Liver (tissue), 9 donors: Measurements from ENCODE around the gene PPM1D. TPM values are rescaled to one million over a fixed set of nuclear protein-coding genes. Genes with fewer than 3 reads are reported as not detected.

ENCODE experiments used
- DNase-seq: peaks from one replicate; pipeline ENCODE4 v3.0.0-alpha.2; 2017; ENCODE audit warnings: low spot score
- H3K27ac ChIP-seq, 2 donors: one replicate each; pipeline ENCODE4 v1.7.0; 2013; ENCODE audit warnings: inconsistent platforms in 2 of 2, low read length in 2 of 2, control low read depth in 1 of 2, low read depth in 1 of 2, mild to moderate bottlenecking in 1 of 2
- H3K27me3 ChIP-seq, 4 donors: one replicate each; pipeline versions ENCODE4 v1.6.1 to v1.7.0; 2013; ENCODE audit warnings: low read length in 3 of 4, inconsistent platforms in 1 of 4, mild to moderate bottlenecking in 1 of 4, moderate library complexity in 1 of 4; ENCODE audit not compliant: control insufficient read depth in 4 of 4, insufficient read depth in 4 of 4
- H3K36me3 ChIP-seq, 4 donors: one replicate each; pipeline versions ENCODE4 v1.6.1 to v1.7.0; 2013; ENCODE audit warnings: low read length in 3 of 4, mild to moderate bottlenecking in 3 of 4, low read depth in 1 of 4, moderate library complexity in 1 of 4; ENCODE audit not compliant: control insufficient read depth in 4 of 4, insufficient read depth in 3 of 4
- H3K4me1 ChIP-seq, 4 donors: one replicate each; pipeline versions ENCODE4 v1.6.1 to v1.7.0; 2013; ENCODE audit warnings: low read length in 3 of 4, mild to moderate bottlenecking in 3 of 4, moderate library complexity in 1 of 4; ENCODE audit not compliant: control insufficient read depth in 4 of 4, insufficient read depth in 4 of 4
- H3K4me3 ChIP-seq, 3 donors: one replicate each; pipeline versions ENCODE4 v1.6.1 to v1.7.0; 2013; ENCODE audit warnings: low read length in 3 of 3, control low read depth in 1 of 3, low read depth in 1 of 3, mild to moderate bottlenecking in 1 of 3
- H3K9ac ChIP-seq, 2 donors: one replicate each; pipeline ENCODE4 v1.7.0; 2013; ENCODE audit warnings: low read length in 2 of 2, mild to moderate bottlenecking in 2 of 2, moderate library complexity in 2 of 2, control low read depth in 1 of 2, low read depth in 1 of 2
- H3K9me3 ChIP-seq, 4 donors: one replicate each; pipeline versions ENCODE4 v1.6.1 to v1.7.0; 2013; ENCODE audit warnings: low read length in 3 of 4; ENCODE audit not compliant: control insufficient read depth in 4 of 4
- EGR1 ChIP-seq, 2 donors: IDR thresholded peaks; 2 replicates each; pipeline ENCODE4 v1.6.1; 2016 to 2018; ENCODE audit warnings: antibody characterized with exemption in 2 of 2, low read depth in 2 of 2
- GABPA ChIP-seq, 2 donors: IDR thresholded peaks in 1 of 2; conservative IDR thresholded peaks in 1 of 2; 2 replicates each; pipeline ENCODE4 v1.6.1; 2016; ENCODE audit warnings: antibody characterized with exemption in 2 of 2, mild to moderate bottlenecking in 1 of 2, moderate library complexity in 1 of 2
- JUND ChIP-seq, 2 donors: IDR thresholded peaks; 2 replicates each; pipeline ENCODE4 v1.6.1; 2016; ENCODE audit warnings: antibody characterized with exemption in 2 of 2
- NR2F2 ChIP-seq: IDR thresholded peaks from 2 replicates; pipeline ENCODE4 v1.6.1; 2016; ENCODE audit warnings: antibody characterized with exemption
- RAD21 ChIP-seq, 2 donors: IDR thresholded peaks; 2 replicates each; pipeline ENCODE4 v1.6.1; 2016; ENCODE audit warnings: antibody characterized with exemption in 2 of 2, mild to moderate bottlenecking in 2 of 2
- RXRA ChIP-seq, 2 donors: IDR thresholded peaks; 2 replicates each; pipeline ENCODE4 v1.6.1; 2017 to 2018; ENCODE audit warnings: antibody characterized with exemption in 2 of 2, mild to moderate bottlenecking in 1 of 2
- SP1 ChIP-seq: IDR thresholded peaks from 2 replicates; pipeline ENCODE4 v1.6.1; 2018; ENCODE audit warnings: antibody characterized with exemption, mild to moderate bottlenecking
- TAF1 ChIP-seq: conservative IDR thresholded peaks from 2 replicates; pipeline ENCODE4 v1.6.1; 2016; ENCODE audit warnings: antibody characterized with exemption, mild to moderate bottlenecking
- YY1 ChIP-seq: IDR thresholded peaks from 2 replicates; pipeline ENCODE4 v1.6.1; 2016; ENCODE audit warnings: antibody characterized with exemption, mild to moderate bottlenecking
- WGBS: extraction: QIAGEN DNeasy Blood & Tissue Kit; methylation state at CpG from one replicate; pipeline ENCODE4 v1.1.7; 2013; 5-methylcytosine and 5-hydroxymethylcytosine counted together
- polyA plus RNA-seq, 2 donors: library from polyadenylated mRNA; stranded (reverse) in 1 of 2; unstranded in 1 of 2; fragments of 200-250 nt in 1 of 2; fragments of >200 nt in 1 of 2; fragmentation: Nextera tagmentation in 1 of 2; extraction: Ambion mirVana in 1 of 2; gene quantifications; one replicate each; pipeline versions ENCODE4 v1.2.1 to v1.2.3, GENCODE V29; 2013 to 2015
- total RNA-seq, 2 donors: library from RNA; depleted of rRNA; stranded (reverse); fragments of >200 nt; gene quantifications; one replicate each; pipeline ENCODE4 v1.2.3, GENCODE V29; 2014
- TF ChIP-seq, protein P1 (sequence below): fragments of 150-350 bp; IDR thresholded peaks from 2 replicates; pipeline ENCODE4 v1.5.1; 2017; ENCODE audit warnings: improper control_type of control experiment, low read depth, low read length; ENCODE audit not compliant: missing input control
- TF ChIP-seq, protein P2 (sequence below): IDR thresholded peaks from 2 replicates; pipeline ENCODE4 v1.6.1; 2016; ENCODE audit warnings: antibody characterized with exemption, mild to moderate bottlenecking
- TF ChIP-seq, protein P3 (sequence below): IDR thresholded peaks from 2 replicates; pipeline ENCODE4 v1.6.1; 2016; ENCODE audit warnings: antibody characterized with exemption
- donor health status: healthy.
- donor health status: healthy.
- donor health status: healthy.
- donor health status: healthy.
- donor health status: healthy.

Gene PPM1D
- total and polyA plus RNA-seq, 4 donors: 2.0 to 8.7 (median 5.0) TPM

DNA sequence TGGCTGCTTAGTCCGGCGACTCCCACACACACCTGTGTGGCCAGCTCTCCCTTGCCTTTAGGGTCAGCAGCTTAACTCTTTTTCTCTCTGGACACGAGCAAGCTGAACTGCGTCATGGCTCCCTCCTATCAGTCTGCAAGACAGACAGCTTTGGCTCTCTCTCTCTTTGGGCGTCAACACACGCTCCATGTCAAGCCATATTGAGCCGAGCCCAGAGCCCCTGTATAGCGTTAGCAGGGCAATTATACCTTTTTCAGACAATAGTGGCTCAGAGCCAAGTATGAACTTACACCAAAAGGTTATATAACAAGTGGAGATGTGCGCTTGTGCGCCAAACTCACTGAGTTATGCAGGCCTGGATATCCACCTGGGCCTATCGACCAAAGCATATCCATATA lies 39.1 kb upstream of the PPM1D start:
- Histone ChIP-seq H3K9me3 (peaks cover 0 to 2% (median 0%) of the 10 kb centered on the region in 4 donors), H3K27me3 (no peaks in the 10 kb centered on the region), H3K36me3 (no peaks in the 10 kb centered on the region), H3K4me3 (peak overlapping the region in 2 of 3 donors; percentile 6 to 65), H3K4me1 (peaks cover 2 to 26% (median 20%) of the 10 kb centered on the region in 4 donors), H3K27ac (peak overlapping the region; percentile 29 to 48), H3K9ac (no peak overlapping the region)
- no peak for TF ChIP-seq RAD21 (IDR thresholded peaks at IDR 0.05)
- TF ChIP-seq GABPA (IDR thresholded peaks at IDR 0.05 in 1 of 2, conservative IDR thresholded peaks at IDR 0.05 in 1 of 2): no peak
- no peak for TF ChIP-seq TAF1
- TF ChIP-seq, protein P1, sequence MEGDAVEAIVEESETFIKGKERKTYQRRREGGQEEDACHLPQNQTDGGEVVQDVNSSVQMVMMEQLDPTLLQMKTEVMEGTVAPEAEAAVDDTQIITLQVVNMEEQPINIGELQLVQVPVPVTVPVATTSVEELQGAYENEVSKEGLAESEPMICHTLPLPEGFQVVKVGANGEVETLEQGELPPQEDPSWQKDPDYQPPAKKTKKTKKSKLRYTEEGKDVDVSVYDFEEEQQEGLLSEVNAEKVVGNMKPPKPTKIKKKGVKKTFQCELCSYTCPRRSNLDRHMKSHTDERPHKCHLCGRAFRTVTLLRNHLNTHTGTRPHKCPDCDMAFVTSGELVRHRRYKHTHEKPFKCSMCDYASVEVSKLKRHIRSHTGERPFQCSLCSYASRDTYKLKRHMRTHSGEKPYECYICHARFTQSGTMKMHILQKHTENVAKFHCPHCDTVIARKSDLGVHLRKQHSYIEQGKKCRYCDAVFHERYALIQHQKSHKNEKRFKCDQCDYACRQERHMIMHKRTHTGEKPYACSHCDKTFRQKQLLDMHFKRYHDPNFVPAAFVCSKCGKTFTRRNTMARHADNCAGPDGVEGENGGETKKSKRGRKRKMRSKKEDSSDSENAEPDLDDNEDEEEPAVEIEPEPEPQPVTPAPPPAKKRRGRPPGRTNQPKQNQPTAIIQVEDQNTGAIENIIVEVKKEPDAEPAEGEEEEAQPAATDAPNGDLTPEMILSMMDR: no peak
- no peak for TF ChIP-seq NR2F2
- TF ChIP-seq, protein P2, sequence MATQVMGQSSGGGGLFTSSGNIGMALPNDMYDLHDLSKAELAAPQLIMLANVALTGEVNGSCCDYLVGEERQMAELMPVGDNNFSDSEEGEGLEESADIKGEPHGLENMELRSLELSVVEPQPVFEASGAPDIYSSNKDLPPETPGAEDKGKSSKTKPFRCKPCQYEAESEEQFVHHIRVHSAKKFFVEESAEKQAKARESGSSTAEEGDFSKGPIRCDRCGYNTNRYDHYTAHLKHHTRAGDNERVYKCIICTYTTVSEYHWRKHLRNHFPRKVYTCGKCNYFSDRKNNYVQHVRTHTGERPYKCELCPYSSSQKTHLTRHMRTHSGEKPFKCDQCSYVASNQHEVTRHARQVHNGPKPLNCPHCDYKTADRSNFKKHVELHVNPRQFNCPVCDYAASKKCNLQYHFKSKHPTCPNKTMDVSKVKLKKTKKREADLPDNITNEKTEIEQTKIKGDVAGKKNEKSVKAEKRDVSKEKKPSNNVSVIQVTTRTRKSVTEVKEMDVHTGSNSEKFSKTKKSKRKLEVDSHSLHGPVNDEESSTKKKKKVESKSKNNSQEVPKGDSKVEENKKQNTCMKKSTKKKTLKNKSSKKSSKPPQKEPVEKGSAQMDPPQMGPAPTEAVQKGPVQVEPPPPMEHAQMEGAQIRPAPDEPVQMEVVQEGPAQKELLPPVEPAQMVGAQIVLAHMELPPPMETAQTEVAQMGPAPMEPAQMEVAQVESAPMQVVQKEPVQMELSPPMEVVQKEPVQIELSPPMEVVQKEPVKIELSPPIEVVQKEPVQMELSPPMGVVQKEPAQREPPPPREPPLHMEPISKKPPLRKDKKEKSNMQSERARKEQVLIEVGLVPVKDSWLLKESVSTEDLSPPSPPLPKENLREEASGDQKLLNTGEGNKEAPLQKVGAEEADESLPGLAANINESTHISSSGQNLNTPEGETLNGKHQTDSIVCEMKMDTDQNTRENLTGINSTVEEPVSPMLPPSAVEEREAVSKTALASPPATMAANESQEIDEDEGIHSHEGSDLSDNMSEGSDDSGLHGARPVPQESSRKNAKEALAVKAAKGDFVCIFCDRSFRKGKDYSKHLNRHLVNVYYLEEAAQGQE: no peak
- TF ChIP-seq EGR1 (IDR thresholded peaks at IDR 0.05; ENCODE audit: low read depth in 2 of 2): no peak
- no peak for TF ChIP-seq YY1
- WGBS: 93% methylated on average over 11 of the region's 11 CpGs
- no peak for DNase-seq

DNA sequence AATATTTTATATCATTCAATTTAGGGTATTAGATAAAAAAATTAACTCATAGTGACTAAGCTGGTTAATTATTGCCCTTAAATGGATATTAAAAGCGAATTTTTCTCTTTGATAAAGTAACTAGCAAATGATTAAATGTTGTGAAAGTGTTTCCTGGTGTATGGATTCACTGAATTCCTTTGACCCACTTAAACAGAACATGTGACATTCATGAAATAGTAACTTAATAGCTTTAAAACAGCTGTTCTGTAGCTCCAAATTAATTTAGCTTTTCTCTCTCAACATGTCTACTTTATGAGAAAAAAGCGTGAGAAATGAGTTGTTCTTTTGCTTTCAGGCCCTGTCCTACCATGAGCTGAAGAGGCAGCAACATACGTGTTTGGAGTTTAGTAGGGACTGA lies 37.6 kb upstream of the PPM1D start:
- H3K4me3 ChIP-seq: peak overlapping the region in 2 of 3 donors; percentile 18 to 57
- TF ChIP-seq NR2F2 (no peak), RXRA (IDR thresholded peaks at IDR 0.05) (peak in 1 of 2 donors; percentile 34), SP1 (peak; percentile 67)
- TF ChIP-seq, protein P3, sequence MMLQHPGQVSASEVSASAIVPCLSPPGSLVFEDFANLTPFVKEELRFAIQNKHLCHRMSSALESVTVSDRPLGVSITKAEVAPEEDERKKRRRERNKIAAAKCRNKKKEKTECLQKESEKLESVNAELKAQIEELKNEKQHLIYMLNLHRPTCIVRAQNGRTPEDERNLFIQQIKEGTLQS: no peak
- no peak for DNase-seq
- H3K9me3 ChIP-seq: peaks cover 0 to 2% (median 0%) of the 10 kb centered on the region in 4 donors
- peak overlapping the region in 1 of 2 donors; percentile 69 for H3K9ac ChIP-seq
- WGBS: 42% methylated on average over 3 of the region's 3 CpGs
- H3K27me3 ChIP-seq: no peaks in the 10 kb centered on the region
- H3K27ac ChIP-seq: peak overlapping the region; percentile 66 to 84
- H3K4me1 ChIP-seq: peaks cover 2 to 26% (median 20%) of the 10 kb centered on the region in 4 donors
- no peaks in the 10 kb centered on the region for H3K36me3 ChIP-seq

DNA sequence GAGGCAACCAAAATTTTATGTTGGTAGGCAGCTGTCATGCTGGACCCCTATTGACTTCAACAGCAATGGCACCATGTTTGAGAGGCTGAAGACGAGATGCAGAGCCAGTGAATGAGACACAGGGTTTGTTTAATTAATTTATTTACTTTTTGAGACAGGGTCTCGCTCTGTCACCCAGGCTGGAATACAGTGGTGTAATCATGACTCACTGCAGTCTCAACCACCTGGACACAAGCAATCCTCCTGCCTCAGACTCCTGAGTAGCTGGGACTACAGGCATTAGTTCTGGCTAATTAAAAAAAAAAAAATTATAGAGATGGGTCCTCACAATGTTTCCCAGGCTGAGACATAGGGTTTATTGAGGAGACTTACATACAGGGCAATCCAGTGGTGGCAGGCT lies 36.2 kb upstream of the PPM1D start:
- no peak for TF ChIP-seq JUND (IDR thresholded peaks at IDR 0.05)
- H3K27me3 ChIP-seq: no peaks in the 10 kb centered on the region
- peaks cover 2 to 26% (median 20%) of the 10 kb centered on the region in 4 donors for H3K4me1 ChIP-seq
- H3K27ac ChIP-seq: no peak overlapping the region
- H3K36me3 ChIP-seq: no peaks in the 10 kb centered on the region
- no peak overlapping the region for H3K9ac ChIP-seq
- H3K4me3 ChIP-seq: no peak overlapping the region
- no peaks in the 10 kb centered on the region for H3K9me3 ChIP-seq
- 79% methylated on average over 2 of the region's 2 CpGs for WGBS
- DNase-seq: no peak
